Measurements from ENCODE around the gene VPS33A. TPM values are rescaled to one million over a fixed set of nuclear protein-coding genes. Genes with fewer than 3 reads are reported as not detected.

VPS33A gene
- polyA plus RNA-seq, 6 donors from 2014 or later, result 20.9 to 37.1 (median 23.9) TPM

Other genes with a start within 250 kb of the VPS33A start
- 100 to 1,000 TPM in 3 of 6 donors, 10 to 100 TPM in 3; 65.2 to 135 (median 87.0) TPM for gene BCL7A, start 244.6 kb downstream of the VPS33A start, polyA plus RNA-seq (ENCODE audit: low read depth in 6 of 6)
- gene MLXIP, start 187.7 kb downstream of the VPS33A start, polyA plus RNA-seq (ENCODE audit: low read depth in 6 of 6), result 10 to 100 TPM in 4 of 6 donors, 1 to 10 TPM in 2; 8.5 to 30.4 (median 11.0) TPM
- gene IL31, start 92.3 kb downstream of the VPS33A start, polyA plus RNA-seq (ENCODE audit: low read depth in 6 of 6), result not detected
- not detected for gene LRRC43, start 83.4 kb downstream of the VPS33A start, polyA plus RNA-seq (ENCODE audit: low read depth in 6 of 6)
- gene B3GNT4, start 62.8 kb downstream of the VPS33A start, polyA plus RNA-seq (ENCODE audit: low read depth in 6 of 6), result under 1 TPM in 3 of 6 donors, not detected in 3; 0.54 to 0.84 (median 0.56) TPM
- 10 to 100 TPM; 38.0 to 61.1 (median 54.3) TPM for gene DIABLO, start 40.4 kb downstream of the VPS33A start, polyA plus RNA-seq (ENCODE audit: low read depth in 6 of 6)
- 10 to 100 TPM in 1 of 6 donors, 1 to 10 TPM in 5; 1.4 to 21.0 (median 9.1) TPM for gene CLIP1, start 156.2 kb upstream of the VPS33A start, polyA plus RNA-seq (ENCODE audit: low read depth in 6 of 6)
- 10 to 100 TPM in 4 of 6 donors, 1 to 10 TPM in 2; 6.2 to 15.7 (median 12.8) TPM for gene ZCCHC8, start 234.4 kb upstream of the VPS33A start, polyA plus RNA-seq (ENCODE audit: low read depth in 6 of 6)